H1 (cell line): Measurements from ENCODE around the gene CYP17A1. TPM values are rescaled to one million over a fixed set of nuclear protein-coding genes. Genes with fewer than 3 reads are reported as not detected.

Source experiments
- PHF8 ChIP-seq: fragments of 200-600 bp; sonication (generic); conservative IDR thresholded peaks from 2 replicates; pipeline ENCODE4 v1.7.1; 2012; ENCODE audit warnings: low read depth, mild to moderate bottlenecking, inconsistent platforms, low read length, moderate library complexity
- SP2 ChIP-seq: IDR thresholded peaks from 2 replicates; pipeline ENCODE4 v1.6.1; 2012; ENCODE audit warnings: mild to moderate bottlenecking, low read length, inconsistent platforms
- polyA plus RNA-seq, 7 experiments: library from polyadenylated mRNA; depleted of rRNA in 3 of 7; stranded (reverse) in 5 of 7; unstranded in 2 of 7; fragments of >200 nt in 5 of 7; fragments of 200-250 nt in 2 of 7; gene quantifications; 1 replicate in 5 of 7; 2 replicates in 1 of 7; 4 replicates in 1 of 7; pipeline versions ENCODE4 v1.2.1 to v1.2.3, GENCODE V29; 2011 to 2013; ENCODE audit warnings: missing spikeins in 2 of 7, mixed read lengths in 2 of 7
- total RNA-seq: library from RNA; stranded (reverse); fragmentation: NEBNext Ultra II Directional; extraction: Animal tissue kit (Norgen Biotek cat#: 25700); gene quantifications from 2 replicates; pipeline ENCODE4 v1.2.1, GENCODE V29; 2021
- TF ChIP-seq, protein P1 (sequence below): fragments of 300-600 bp; sonication (generic); IDR thresholded peaks from 2 replicates; pipeline ENCODE4 v1.7.1; 2012; ENCODE audit warnings: low read length, moderate library complexity, mild to moderate bottlenecking, inconsistent platforms; ENCODE audit not compliant: insufficient replicate concordance

CYP17A1 gene
- total and polyA plus RNA-seq, 2 of the 8 experiments (the other 6 are each of a cell fraction or from before 2014, with no cell fraction given): not detected

DNA sequence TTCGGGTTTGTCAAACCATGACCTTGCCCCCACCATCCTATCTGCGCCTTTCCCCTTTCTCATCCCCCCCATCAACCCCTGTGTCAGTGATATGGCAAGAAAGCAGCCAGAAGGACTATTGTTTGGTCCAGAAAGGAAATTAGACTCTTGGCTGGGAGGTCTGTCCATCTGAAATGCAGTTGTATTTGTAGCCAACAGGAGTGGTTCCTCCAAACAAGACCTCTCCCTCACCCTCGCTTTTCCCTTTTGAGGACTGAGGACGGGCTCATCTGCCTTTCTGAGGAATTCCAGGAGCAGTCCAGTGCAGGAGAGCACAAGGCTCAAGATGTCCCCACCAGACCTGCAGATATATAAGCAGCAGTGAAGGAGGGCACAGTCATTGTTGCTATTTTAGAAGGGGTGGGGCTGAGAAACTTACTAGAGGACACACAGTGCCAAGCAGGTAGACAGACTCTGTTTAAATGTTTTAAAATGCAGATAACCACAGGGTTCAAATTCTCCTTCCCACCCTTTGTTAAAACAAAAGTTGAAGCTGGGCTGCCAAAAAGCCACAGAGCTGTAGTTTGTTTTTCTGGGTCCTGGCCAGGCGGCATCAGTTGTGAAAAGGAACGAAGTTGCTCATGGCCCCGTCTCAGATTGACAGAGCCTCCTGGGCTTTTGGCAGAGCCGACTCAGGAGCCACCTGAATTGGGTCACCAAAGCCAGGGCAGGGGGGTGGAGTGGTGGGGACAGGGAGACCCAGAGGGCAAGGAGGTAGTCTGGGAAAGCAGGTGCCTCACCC, 37.3 kb downstream of the CYP17A1 start (continued):
- TF ChIP-seq, protein P1, sequence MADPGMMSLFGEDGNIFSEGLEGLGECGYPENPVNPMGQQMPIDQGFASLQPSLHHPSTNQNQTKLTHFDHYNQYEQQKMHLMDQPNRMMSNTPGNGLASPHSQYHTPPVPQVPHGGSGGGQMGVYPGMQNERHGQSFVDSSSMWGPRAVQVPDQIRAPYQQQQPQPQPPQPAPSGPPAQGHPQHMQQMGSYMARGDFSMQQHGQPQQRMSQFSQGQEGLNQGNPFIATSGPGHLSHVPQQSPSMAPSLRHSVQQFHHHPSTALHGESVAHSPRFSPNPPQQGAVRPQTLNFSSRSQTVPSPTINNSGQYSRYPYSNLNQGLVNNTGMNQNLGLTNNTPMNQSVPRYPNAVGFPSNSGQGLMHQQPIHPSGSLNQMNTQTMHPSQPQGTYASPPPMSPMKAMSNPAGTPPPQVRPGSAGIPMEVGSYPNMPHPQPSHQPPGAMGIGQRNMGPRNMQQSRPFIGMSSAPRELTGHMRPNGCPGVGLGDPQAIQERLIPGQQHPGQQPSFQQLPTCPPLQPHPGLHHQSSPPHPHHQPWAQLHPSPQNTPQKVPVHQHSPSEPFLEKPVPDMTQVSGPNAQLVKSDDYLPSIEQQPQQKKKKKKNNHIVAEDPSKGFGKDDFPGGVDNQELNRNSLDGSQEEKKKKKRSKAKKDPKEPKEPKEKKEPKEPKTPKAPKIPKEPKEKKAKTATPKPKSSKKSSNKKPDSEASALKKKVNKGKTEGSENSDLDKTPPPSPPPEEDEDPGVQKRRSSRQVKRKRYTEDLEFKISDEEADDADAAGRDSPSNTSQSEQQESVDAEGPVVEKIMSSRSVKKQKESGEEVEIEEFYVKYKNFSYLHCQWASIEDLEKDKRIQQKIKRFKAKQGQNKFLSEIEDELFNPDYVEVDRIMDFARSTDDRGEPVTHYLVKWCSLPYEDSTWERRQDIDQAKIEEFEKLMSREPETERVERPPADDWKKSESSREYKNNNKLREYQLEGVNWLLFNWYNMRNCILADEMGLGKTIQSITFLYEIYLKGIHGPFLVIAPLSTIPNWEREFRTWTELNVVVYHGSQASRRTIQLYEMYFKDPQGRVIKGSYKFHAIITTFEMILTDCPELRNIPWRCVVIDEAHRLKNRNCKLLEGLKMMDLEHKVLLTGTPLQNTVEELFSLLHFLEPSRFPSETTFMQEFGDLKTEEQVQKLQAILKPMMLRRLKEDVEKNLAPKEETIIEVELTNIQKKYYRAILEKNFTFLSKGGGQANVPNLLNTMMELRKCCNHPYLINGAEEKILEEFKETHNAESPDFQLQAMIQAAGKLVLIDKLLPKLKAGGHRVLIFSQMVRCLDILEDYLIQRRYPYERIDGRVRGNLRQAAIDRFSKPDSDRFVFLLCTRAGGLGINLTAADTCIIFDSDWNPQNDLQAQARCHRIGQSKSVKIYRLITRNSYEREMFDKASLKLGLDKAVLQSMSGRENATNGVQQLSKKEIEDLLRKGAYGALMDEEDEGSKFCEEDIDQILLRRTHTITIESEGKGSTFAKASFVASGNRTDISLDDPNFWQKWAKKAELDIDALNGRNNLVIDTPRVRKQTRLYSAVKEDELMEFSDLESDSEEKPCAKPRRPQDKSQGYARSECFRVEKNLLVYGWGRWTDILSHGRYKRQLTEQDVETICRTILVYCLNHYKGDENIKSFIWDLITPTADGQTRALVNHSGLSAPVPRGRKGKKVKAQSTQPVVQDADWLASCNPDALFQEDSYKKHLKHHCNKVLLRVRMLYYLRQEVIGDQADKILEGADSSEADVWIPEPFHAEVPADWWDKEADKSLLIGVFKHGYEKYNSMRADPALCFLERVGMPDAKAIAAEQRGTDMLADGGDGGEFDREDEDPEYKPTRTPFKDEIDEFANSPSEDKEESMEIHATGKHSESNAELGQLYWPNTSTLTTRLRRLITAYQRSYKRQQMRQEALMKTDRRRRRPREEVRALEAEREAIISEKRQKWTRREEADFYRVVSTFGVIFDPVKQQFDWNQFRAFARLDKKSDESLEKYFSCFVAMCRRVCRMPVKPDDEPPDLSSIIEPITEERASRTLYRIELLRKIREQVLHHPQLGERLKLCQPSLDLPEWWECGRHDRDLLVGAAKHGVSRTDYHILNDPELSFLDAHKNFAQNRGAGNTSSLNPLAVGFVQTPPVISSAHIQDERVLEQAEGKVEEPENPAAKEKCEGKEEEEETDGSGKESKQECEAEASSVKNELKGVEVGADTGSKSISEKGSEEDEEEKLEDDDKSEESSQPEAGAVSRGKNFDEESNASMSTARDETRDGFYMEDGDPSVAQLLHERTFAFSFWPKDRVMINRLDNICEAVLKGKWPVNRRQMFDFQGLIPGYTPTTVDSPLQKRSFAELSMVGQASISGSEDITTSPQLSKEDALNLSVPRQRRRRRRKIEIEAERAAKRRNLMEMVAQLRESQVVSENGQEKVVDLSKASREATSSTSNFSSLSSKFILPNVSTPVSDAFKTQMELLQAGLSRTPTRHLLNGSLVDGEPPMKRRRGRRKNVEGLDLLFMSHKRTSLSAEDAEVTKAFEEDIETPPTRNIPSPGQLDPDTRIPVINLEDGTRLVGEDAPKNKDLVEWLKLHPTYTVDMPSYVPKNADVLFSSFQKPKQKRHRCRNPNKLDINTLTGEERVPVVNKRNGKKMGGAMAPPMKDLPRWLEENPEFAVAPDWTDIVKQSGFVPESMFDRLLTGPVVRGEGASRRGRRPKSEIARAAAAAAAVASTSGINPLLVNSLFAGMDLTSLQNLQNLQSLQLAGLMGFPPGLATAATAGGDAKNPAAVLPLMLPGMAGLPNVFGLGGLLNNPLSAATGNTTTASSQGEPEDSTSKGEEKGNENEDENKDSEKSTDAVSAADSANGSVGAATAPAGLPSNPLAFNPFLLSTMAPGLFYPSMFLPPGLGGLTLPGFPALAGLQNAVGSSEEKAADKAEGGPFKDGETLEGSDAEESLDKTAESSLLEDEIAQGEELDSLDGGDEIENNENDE: no peak
- TF ChIP-seq PHF8 (no peak), SP2 (no peak)
- TF ChIP-seq, all 59 proteins: peak for 0
